HG02943 (cell line): ENCODE data around the gene UCN3.
"Not testable (repeated sequence)": the region's sequence is repeated elsewhere in the genome, so short reads cannot be mapped to it uniquely, and the experiment has no call there.

ENCODE experiments used
- ATAC-seq: cut with Tn5 transposase; IDR thresholded peaks from one replicate; pipeline ENCODE4 v1.9.1; 2021; ENCODE audit warnings: mild to moderate bottlenecking, low read depth, moderate library complexity; ENCODE audit not compliant: unreplicated experiment

Gene UCN3

DNA sequence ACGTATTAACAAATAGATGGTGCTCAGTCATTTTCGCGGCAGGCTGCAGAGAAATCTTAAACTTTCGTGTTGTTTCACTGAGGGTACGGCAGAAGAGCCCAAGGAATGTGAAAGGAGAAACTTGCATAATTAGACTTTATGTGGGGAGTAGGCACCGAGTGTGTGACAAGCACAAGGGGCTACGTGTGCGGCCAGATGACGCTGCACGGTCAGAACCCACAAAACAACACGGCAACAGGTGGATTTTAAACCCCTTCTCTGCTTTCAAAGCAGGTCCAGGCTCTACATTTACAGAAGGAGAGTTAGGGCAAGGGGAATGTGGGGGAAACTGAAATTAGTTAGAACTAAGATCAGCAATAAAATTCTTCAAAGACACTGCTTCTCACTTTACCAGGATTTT is 392 bp upstream of the UCN3 start:
- ATAC-seq, result no peak

GRCh38 chr10:5365928-5366327 is 1.2 kb downstream of the UCN3 start:
- no peak for ATAC-seq

DNA sequence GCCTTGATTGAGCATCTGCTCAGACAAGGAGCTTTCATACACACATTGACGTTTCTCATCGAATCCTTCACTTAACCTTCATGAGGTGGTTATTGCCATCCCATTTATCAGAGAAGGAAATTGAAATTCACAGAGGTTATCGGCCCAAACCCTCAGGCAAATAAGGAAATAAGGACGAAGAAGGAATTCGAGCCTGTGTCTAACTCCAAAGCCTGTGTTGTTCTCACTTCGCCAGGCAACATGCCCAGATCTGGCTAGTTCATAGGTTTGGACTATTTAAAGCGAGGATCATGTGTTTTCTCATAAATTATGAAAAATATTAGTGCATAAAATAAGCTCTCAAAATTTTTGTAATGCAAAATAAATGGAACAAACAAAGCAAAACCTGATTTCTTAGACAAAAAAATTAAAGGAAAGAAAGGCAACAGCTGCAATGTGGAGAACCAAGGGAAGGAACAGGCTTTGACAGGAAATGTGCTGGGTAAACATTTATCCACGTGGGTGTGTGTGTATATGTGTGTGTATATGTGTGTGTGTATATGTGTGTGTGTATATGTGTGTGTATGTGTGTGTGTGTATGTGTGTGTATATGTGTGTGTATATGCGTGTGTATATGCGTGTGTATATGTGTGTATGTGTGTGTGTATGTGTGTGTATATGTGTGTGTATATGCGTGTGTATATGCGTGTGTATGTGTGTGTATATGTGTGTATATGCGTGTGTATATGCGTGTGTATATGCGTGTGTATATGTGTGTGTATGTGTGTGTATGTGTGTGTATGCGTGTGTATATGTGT is 4.8 kb downstream of the UCN3 start:
- no peak for ATAC-seq

DNA sequence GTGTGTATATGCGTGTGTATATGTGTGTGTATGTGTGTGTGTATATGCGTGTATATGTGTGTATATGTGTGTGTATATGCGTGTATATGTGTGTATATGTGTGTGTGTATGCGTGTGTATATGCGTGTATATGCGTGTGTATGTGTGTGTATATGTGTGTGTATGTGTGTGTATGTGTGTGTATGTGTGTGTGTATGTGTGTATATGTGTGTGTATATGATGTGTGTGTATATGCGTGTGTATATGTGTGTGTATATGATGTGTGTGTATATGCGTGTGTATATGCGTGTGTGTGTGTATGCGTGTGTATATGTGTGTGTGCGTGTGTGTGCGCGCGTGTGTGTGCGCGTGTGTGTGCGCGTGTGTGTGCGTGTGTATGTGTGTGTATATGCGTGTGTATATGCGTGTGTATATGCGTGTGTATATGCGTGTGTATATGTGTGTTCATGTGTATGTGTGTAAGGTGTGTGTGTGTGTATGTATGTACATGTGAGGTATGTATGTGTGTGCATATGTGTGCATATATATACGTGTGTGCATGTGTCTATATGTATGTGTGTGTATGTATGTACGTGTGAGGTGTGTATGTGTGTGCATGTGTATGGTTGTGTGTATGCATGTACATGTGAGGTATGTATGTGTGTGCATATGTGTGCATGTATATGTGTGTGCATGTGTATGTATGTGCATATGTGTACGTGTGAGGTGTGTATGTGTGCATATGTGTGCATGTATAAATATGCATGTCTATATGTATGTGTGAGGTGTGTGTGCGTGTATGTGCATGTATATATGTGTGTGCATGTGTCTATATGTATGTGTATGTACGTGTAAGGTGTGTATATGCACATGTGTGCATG is 6.0 kb downstream of the UCN3 start:
- no peak for ATAC-seq

- no peak for ATAC-seq
Observed at GRCh38 chr10:5373307-5373706, 8.5 kb downstream of the UCN3 start.

GRCh38 chr10:5373891-5374611 is 9.3 kb downstream of the UCN3 start:
- no peak for ATAC-seq

DNA sequence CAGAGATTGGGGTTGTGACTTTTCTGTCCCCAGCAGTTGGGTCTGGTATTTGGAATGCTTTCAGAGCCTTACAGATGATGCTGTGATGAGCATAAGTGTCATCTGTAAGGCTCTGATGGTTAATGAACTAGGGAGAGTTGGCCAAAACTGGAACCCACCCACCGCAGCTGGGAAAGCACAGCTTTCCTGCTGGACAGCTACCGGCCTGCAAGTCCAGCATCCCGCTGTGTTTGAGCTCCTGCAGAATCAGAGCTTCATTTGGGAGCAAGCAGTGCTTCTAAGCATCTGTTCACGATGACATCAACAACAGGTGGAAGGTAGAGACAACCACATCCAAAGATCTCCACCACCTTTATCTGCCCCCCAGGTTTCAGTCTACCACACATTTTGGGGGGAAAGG is 11.7 kb downstream of the UCN3 start:
- no peak for ATAC-seq

- ATAC-seq, result not testable (repeated sequence)
Observed at GRCh38 chr10:5379202-5379601, 14.4 kb downstream of the UCN3 start.

- ATAC-seq, result not testable (repeated sequence)
Observed at GRCh38 chr10:5380395-5380794, 15.6 kb downstream of the UCN3 start.

DNA sequence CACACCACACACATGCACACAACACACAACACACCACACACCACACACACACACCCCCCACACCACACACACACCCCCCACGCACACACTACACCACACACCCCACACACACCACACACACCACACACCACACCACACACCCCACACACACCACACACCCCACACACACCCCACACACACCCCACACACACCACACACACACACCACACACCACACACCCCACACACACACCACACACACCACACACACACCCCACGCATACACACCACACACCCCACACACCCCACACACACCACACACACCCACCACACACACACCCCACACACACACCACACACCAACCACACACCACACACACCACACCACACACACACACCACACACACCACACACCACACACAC is 16.4 kb downstream of the UCN3 start:
- ATAC-seq, result no peak

- no peak for ATAC-seq
Observed at GRCh38 chr10:5385224-5385623, 20.5 kb downstream of the UCN3 start.

- ATAC-seq, result no peak
Observed at GRCh38 chr10:5387169-5387568, 22.4 kb downstream of the UCN3 start.

GRCh38 chr10:5390607-5391205 is 25.9 kb downstream of the UCN3 start:
- no peak for ATAC-seq

GRCh38 chr10:5391790-5392189 is 27.0 kb downstream of the UCN3 start:
- no peak for ATAC-seq

DNA sequence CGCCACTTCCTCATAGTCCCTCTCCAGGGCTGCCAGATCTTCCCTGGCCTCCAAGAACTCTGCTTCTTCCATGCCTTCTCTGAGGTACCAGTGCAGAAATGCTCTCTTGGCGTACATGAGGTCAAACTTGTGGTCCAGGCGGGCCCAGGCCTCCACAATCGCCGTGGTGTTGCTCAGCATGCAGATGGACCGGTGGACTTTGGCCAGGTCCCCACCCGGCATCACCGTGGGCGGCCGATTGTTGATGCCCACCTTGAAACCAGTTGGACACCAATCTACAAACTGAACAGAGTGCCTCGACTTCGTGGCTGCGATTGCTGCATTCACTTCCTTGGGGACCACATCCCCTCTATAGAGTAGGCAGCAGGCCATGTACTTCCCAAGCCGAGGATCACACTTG is 28.8 kb downstream of the UCN3 start:
- ATAC-seq, result no peak

GRCh38 chr10:5395168-5395567 is 30.4 kb downstream of the UCN3 start:
- no peak for ATAC-seq

DNA sequence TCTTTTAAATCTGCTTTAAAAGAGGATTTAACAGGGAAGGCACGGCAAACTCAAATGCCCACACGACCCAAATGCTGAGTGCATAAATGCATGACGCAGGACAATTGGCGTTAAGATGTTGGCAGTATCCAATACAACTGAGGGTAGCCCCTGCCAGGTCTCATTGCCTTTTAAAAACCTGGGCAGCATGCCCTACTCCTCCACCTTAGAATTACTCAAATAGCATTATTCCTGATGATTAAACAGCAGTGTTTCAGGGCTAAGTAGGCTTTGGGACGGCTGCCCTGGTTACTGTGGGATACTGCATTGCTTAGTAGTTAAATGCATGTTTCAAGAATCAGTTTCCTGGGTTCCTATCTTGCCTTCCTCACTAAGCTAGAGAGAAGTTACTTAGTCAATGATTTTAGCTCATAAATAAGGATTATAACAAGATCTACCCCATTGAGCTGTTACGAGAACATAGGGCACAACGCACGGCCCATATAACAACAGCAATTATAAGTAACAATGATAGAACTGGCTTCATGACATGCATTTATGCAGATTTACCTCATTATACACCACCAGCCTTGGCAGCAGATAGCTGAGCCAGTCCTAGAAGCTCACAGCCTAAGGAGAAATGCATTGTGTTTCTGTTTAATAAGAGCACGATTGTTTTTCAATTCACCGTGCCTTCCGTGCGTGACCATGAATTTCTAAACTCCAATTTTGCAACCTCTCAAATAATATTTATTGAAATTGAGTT is 32.0 kb downstream of the UCN3 start:
- ATAC-seq, result no peak

- ATAC-seq, result no peak
Observed at GRCh38 chr10:5399332-5399731, 34.6 kb downstream of the UCN3 start.

DNA sequence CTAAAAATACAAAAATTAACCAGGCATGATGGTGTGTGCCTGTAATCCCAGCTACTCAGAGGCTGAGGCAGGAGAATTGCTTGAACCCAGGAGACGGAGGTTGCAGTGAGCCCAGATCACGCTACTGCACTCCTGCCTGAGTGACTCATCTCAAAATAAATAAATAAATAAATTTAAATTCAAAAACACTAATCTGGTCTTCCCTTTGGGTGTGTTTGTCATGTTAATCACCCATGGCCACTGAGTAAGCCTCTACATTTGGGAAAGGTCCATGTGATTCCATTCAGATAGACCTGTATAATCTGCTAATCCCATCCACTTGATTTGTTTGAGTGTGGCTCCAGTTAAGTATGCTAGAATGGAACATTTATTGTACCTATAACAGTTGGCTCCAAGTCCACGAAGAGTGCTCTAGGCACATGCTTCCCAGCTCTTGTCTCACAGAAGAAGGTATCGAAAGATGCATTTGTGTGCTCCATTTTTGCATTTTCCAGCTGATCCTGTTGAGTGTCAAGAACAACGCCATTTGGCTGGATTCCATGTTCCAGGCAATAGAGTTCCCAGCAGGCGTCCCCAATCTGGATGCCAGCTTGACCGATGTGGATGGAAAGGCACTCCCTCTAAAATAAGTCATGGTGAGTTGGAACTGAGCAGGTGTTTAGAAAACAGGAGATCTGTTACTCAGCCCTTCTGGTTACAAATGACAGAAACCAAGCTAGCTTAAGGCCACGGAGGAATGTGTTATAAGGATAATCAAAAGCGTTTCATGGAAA is 35.9 kb downstream of the UCN3 start:
- no peak for ATAC-seq
